ENCODE measurements around the gene LTA4H.

- no peak for TF ChIP-seq POLR2A (IDR thresholded peaks at IDR 0.05)
- TF ChIP-seq CTCF (IDR thresholded peaks at IDR 0.05 in 4 of 5, conservative IDR thresholded peaks at IDR 0.05 in 1 of 5) = no peak
Observed at GRCh38 chr12:95980437-95980836, 55.0 kb downstream of the LTA4H start.

All from gastrocnemius medialis (tissue), 4 donors.